Caco-2 (cell line): ENCODE results near the gene KDM6A. TPM values are rescaled to one million over a fixed set of nuclear protein-coding genes. Genes with fewer than 3 reads are reported as not detected.

Source experiments
- BruUV-seq: library from RNA; stranded (reverse); fragments of 400-500 nt; replicated peaks from 2 replicates; lab custom pipeline; 2021; lab: Mats Ljungman, UMichigan
- CTCF ChIA-PET: fragments of 300-600 bp; sonication (Branson Sonifier 250); formaldehyde crosslinking; loops from one replicate; lab custom pipeline; 2022; ENCODE audit warnings: antibody characterized with exemption; lab: Charles Lee
- POLR2A ChIA-PET: fragments of 300-600 bp; sonication (Branson Sonifier 250); formaldehyde crosslinking; loops from one replicate; lab custom pipeline; 2022; ENCODE audit warnings: antibody characterized with exemption; lab: Charles Lee
- DNase-seq, 2 experiments: peaks; one replicate each; pipeline versions ENCODE4 v3.0.0 to v3.0.0-alpha.2; 2020 to 2022
- H3K27me3 ChIP-seq: replicated peaks from 2 replicates; pipeline ENCODE4 v1.6.0; 2011; ENCODE audit warnings: low read length; ENCODE audit not compliant: control insufficient read depth, insufficient read depth
- H3K36me3 ChIP-seq: 2 replicates; pipeline ENCODE4 v1.5.1; 2011; ENCODE audit warnings: low read length; ENCODE audit not compliant: control insufficient read depth, insufficient read depth
- H3K4me1 ChIP-seq: fragments of 250-450 bp; sonication (Bioruptor Pico); 2 replicates; pipeline ENCODE4 v1.5.1; 2020; ENCODE audit warnings: mild to moderate bottlenecking
- H3K4me3 ChIP-seq: 2 replicates; pipeline ENCODE4 v1.5.1; 2011; ENCODE audit warnings: low read depth, mild to moderate bottlenecking, control low read depth, low read length
- H3K9me3 ChIP-seq: fragments of 250-450 bp; sonication (Bioruptor Pico); 2 replicates; pipeline ENCODE4 v1.5.1; 2020; ENCODE audit warnings: mild to moderate bottlenecking, moderate library complexity
- H3K27ac Mint-ChIP-seq: one replicate; pipeline ENCODE4 v1.8.0; 2022; ENCODE audit warnings: mixed read lengths; ENCODE audit not compliant: unreplicated experiment
- H3K27me3 Mint-ChIP-seq: one replicate; pipeline ENCODE4 v1.8.0; 2022; ENCODE audit warnings: mixed read lengths; ENCODE audit not compliant: insufficient read depth, unreplicated experiment
- H3K36me3 Mint-ChIP-seq: one replicate; pipeline ENCODE4 v1.8.0; 2022; ENCODE audit warnings: mild to moderate bottlenecking, mixed read lengths; ENCODE audit not compliant: insufficient read depth, unreplicated experiment
- H3K4me1 Mint-ChIP-seq: one replicate; pipeline ENCODE4 v1.8.0; 2022; ENCODE audit warnings: low read depth, mixed read lengths; ENCODE audit not compliant: unreplicated experiment
- H3K4me3 Mint-ChIP-seq: one replicate; pipeline ENCODE4 v1.8.0; 2022; ENCODE audit warnings: mild to moderate bottlenecking, moderate library complexity, mixed read lengths; ENCODE audit not compliant: unreplicated experiment
- H3K9me3 Mint-ChIP-seq: one replicate; pipeline ENCODE4 v1.8.0; 2022; ENCODE audit warnings: mixed read lengths; ENCODE audit not compliant: unreplicated experiment
- CTCF ChIP-seq, 2 experiments: fragments of 200-600 bp in 1 of 2; IDR thresholded peaks; 1 replicate in 1 of 2; 2 replicates in 1 of 2; pipeline versions ENCODE4 v1.5.1 to v1.8.0; 2011 to 2022; ENCODE audit warnings: antibody characterized with exemption in 1 of 2, control low read depth in 1 of 2, inconsistent platforms in 1 of 2, low read depth in 1 of 2, low read length in 1 of 2, mild to moderate bottlenecking in 1 of 2, moderate library complexity in 1 of 2; ENCODE audit not compliant: insufficient read depth in 1 of 2, severe bottlenecking in 1 of 2, unreplicated experiment in 1 of 2
- intact Hi-C: fragments of 100-400 bp; cut with micrococcal nuclease; formaldehyde crosslinking; loops from one replicate; pipeline ENCODE4 v1.10.0; 2022; ENCODE audit not compliant: unreplicated experiment
- total RNA-seq: library from RNA; stranded (reverse); gene quantifications from 2 replicates; pipeline ENCODE4 v1.2.3, GENCODE V29; 2022

The KDM6A gene
- total RNA-seq, 1 experiment from 2014 or later: 34.2 TPM

- H3K4me3 ChIP-seq: peak overlapping the region; percentile 58
- ChIA-PET POLR2A (interaction anchor here (0.5 to 1.0 kb wide), 8 partner anchors 10 to 522 kb away, joined by 3 to 20 read pairs (median 8); partner anchors contain the start of gene FUNDC1), CTCF (no interaction called here)
- H3K4me1 ChIP-seq: no peaks in the 10 kb centered on the region
- DNase-seq: peak; percentile 35 to 48
- BruUV-seq: no TSS peak
- H3K9me3 ChIP-seq: no peaks in the 10 kb centered on the region
- Mint-ChIP-seq H3K27ac (peak overlapping the region; percentile 91), H3K9me3 (no peaks in the 10 kb centered on the region), H3K4me3 (peak overlapping the region; percentile 74), H3K27me3 (no peaks in the 10 kb centered on the region), H3K4me1 (no peaks in the 10 kb centered on the region), H3K36me3 (peaks cover 6% of the 10 kb centered on the region)
- H3K27me3 ChIP-seq: no peaks in the 10 kb centered on the region
- intact Hi-C loops: loop anchor here (5.0 to 10.0 kb wide), 2 partner anchors 81 to 199 kb away; no protein-coding TSS in a partner anchor
- no peaks in the 10 kb centered on the region for H3K36me3 ChIP-seq
- TF ChIP-seq CTCF (IDR thresholded peaks at IDR 0.05; ENCODE audit: insufficient read depth in 1 of 2, low read depth in 1 of 2, low read length in 1 of 2, severe bottlenecking in 1 of 2, unreplicated experiment in 1 of 2): no peak
These were observed 658 bp downstream of the KDM6A start for GRCh38 chrX:44873415-44874276.

DNA sequence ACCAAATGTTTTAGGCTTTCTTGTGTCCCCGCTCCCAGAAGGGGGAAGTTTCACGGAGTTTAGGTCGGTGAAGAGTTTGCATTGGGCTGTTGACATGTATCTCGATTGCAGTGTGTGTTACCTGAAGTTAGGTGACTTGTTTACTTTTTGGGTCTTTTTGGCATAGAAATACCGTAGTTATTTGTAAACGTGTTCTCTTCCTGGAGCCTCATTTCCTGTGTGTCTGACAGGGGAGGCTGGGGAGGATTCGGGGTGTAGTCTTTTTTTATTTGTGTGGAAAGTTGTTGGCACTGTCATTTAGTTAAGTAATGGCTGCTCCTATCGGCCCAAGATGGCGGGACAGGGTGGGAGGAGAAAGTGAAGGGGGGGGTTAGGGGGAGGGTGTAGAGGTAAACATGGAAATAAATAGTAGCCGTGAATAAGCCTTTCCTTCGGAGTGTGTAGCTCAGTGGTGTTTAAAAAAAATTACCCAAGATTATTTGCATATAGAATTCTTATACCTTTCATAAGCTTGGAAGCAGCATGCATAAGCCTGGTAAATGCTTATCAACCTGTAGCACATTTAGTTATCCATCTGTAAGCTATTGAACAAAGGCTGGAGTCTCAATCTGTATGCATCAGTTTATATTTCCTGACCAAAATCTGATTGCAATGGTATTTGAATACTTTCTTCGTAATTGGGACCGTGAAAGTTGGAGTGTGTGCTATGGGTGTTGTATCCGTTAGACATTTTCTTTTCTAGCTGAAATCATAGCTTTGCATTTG is 1.6 kb downstream of the KDM6A start:
- intact Hi-C loops: loop anchor here (5.0 to 10.0 kb wide), 2 partner anchors 80 to 198 kb away; no protein-coding TSS in a partner anchor
- H3K4me3 Mint-ChIP-seq: peak overlapping the region; percentile 74

More for the DNA sequence above, 1.6 kb downstream of the KDM6A start:
- Histone ChIP-seq H3K27me3 (no peaks in the 10 kb centered on the region), H3K9me3 (no peaks in the 10 kb centered on the region), H3K4me1 (no peaks in the 10 kb centered on the region), H3K36me3 (no peaks in the 10 kb centered on the region), H3K4me3 (peak overlapping the region; percentile 58)
- Mint-ChIP-seq H3K4me1 (no peaks in the 10 kb centered on the region), H3K36me3 (peaks cover 6% of the 10 kb centered on the region), H3K27me3 (no peaks in the 10 kb centered on the region), H3K9me3 (no peaks in the 10 kb centered on the region), H3K27ac (peak overlapping the region; percentile 91)
- peak in 1 of 2 experiments; percentile 10 for DNase-seq
- ChIA-PET POLR2A (no interaction called here), CTCF (interaction anchor here (0.7 kb wide), 1 partner anchor 21 kb away, joined by 3 read pairs; no protein-coding TSS in a partner anchor)
- BruUV-seq: TSS peak; percentile 30
- no peak for TF ChIP-seq CTCF (IDR thresholded peaks at IDR 0.05; ENCODE audit: insufficient read depth in 1 of 2, low read depth in 1 of 2, low read length in 1 of 2, severe bottlenecking in 1 of 2, unreplicated experiment in 1 of 2)
